Nucleus accumbens (tissue), 56 donors: ENCODE results near the gene DNAH8.

Source experiments
- DNase-seq, 56 donors: peaks; one replicate each; lab custom pipeline; 2025; lab: John Stamatoyannopoulos, UW

The DNAH8 gene

GRCh38 chr6:39077882-39078594, 362.9 kb downstream of the DNAH8 start:
- DNase-seq: no peak

- no peak for DNase-seq
Observed at GRCh38 chr6:39078695-39079094, 363.6 kb downstream of the DNAH8 start.

- DNase-seq: no peak
Observed at GRCh38 chr6:39079197-39080125, 364.4 kb downstream of the DNAH8 start.
